ENCODE data around the gene C1S.
A peak's percentile ranks its signal among the peaks of the same experiment; 100 is the strongest.
"Not testable (repeated sequence)": the region's sequence is repeated elsewhere in the genome, so short reads cannot be mapped to it uniquely, and the experiment has no call there.

Gene C1S

DNA sequence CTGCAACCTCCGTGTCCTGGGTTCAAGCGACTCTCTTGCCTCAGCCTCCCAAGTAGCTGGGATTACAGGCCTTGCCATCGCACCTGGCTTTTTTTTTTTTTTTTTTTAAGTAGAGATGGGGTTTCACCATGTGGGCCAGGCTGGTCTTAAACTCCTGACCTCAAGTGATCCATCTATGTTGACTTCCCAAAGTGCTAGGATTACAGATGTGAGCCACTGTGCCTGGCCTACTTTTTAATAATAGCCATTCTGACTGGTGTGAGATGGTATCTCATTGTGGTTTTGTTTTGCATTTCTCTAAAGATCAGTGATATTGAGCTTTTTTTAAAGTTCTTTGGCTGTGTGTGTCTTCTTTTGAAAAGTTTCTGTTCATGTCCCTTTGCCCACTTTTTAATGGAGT, 10.5 kb upstream of the C1S start:
- not testable (repeated sequence) for H3K4me2 ChIP-seq (ENCODE audit: low read length); H3K36me3 ChIP-seq (ENCODE audit: control insufficient read depth in 1 of 2, insufficient read depth in 2 of 2, low read length in 2 of 2)
- no CpG with 5 or more reads among the region's 3 CpGs for WGBS (ENCODE audit: extremely low coverage, insufficient coverage, insufficient read length)

DNA sequence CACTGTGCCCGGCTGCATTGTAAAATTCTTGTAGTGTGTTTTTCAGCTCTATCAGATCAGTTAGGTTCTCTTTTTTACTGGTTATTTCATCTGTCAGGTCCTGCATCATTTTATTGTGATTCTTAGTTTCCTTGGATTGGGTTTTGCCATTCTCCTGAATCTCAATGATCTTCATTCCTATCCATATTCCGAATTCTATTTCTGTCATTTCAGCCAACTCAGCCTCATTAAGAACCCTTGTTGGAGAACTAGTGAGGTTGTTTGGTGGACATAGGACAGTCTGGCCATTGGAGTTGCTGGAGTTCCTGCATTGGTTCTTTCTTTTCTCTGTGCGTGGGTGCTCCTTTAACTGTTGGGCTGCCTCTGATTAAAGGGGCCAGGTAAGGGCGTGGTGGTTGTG, 5.6 kb upstream of the C1S start:
- no CpG with 5 or more reads among the region's 4 CpGs for WGBS (ENCODE audit: extremely low coverage, insufficient coverage, insufficient read length)
- no peak overlapping the region for H4K12ac ChIP-seq (ENCODE audit: low read depth, low read length)
- H2BK120ac ChIP-seq (ENCODE audit: insufficient read depth, low read length, poor library complexity) = no peak overlapping the region
- H3K27ac ChIP-seq (ENCODE audit: low read depth, low read length) = no peak overlapping the region
- H3K23ac ChIP-seq (ENCODE audit: low read length) = no peak overlapping the region
- no peaks in the 10 kb centered on the region for H3K79me2 ChIP-seq (ENCODE audit: control insufficient read depth, insufficient read depth, low read length, poor library complexity)
- no peak overlapping the region for H3K4me3 ChIP-seq (ENCODE audit: low read depth, low read length)
- no peak overlapping the region for H3K4me2 ChIP-seq (ENCODE audit: low read length)
- H4K91ac ChIP-seq (ENCODE audit: low read depth, low read length) = no peak overlapping the region
- no peak overlapping the region for H3K18ac ChIP-seq (ENCODE audit: low read length)
- no peaks in the 10 kb centered on the region for H3K36me3 ChIP-seq (ENCODE audit: control insufficient read depth in 1 of 2, insufficient read depth in 2 of 2, low read length in 2 of 2)
- no peak for DNase-seq
- H3K4me1 ChIP-seq (ENCODE audit: control insufficient read depth in 1 of 2, insufficient read depth in 2 of 2, low read length in 2 of 2) = no peaks in the 10 kb centered on the region
- H3K9me3 ChIP-seq (ENCODE audit: insufficient read depth, low read depth, low read length) = no peaks in the 10 kb centered on the region
- H3K27me3 ChIP-seq (ENCODE audit: insufficient read depth, low read length) = no peaks in the 10 kb centered on the region
- H4K8ac ChIP-seq (ENCODE audit: low read depth, low read length) = no peak overlapping the region
- no peak overlapping the region for H3K14ac ChIP-seq (ENCODE audit: low read length)
- H3K79me1 ChIP-seq (ENCODE audit: low read length) = no peaks in the 10 kb centered on the region
- no peak overlapping the region for H3K9ac ChIP-seq (ENCODE audit: low read length)
- no peak overlapping the region for H2BK12ac ChIP-seq (ENCODE audit: low read length)
- H2AK5ac ChIP-seq (ENCODE audit: low read length) = no peak overlapping the region
- H2AFZ ChIP-seq (ENCODE audit: insufficient read depth, low read length, poor library complexity) = no peak overlapping the region
- no peak overlapping the region for H3K4ac ChIP-seq (ENCODE audit: low read depth, low read length)
- H2BK5ac ChIP-seq (ENCODE audit: low read depth, low read length, poor library complexity) = no peak overlapping the region

More for the DNA sequence above, 10.5 kb upstream of the C1S start:
- not testable (repeated sequence) for DNase-seq; H3K4ac ChIP-seq (ENCODE audit: low read depth, low read length); H3K27ac ChIP-seq (ENCODE audit: low read depth, low read length); H2BK12ac ChIP-seq (ENCODE audit: low read length); H2AFZ ChIP-seq (ENCODE audit: insufficient read depth, low read length, poor library complexity); H2AK5ac ChIP-seq (ENCODE audit: low read length); H2BK5ac ChIP-seq (ENCODE audit: low read depth, low read length, poor library complexity); H3K4me3 ChIP-seq (ENCODE audit: low read depth, low read length); H3K4me1 ChIP-seq (ENCODE audit: control insufficient read depth in 1 of 2, insufficient read depth in 2 of 2, low read length in 2 of 2); H3K79me1 ChIP-seq (ENCODE audit: low read length); H4K12ac ChIP-seq (ENCODE audit: low read depth, low read length); H3K79me2 ChIP-seq (ENCODE audit: control insufficient read depth, insufficient read depth, low read length, poor library complexity); H4K91ac ChIP-seq (ENCODE audit: low read depth, low read length); H4K8ac ChIP-seq (ENCODE audit: low read depth, low read length); H3K27me3 ChIP-seq (ENCODE audit: insufficient read depth, low read length); H3K18ac ChIP-seq (ENCODE audit: low read length); H2BK120ac ChIP-seq (ENCODE audit: insufficient read depth, low read length, poor library complexity); H3K23ac ChIP-seq (ENCODE audit: low read length); H3K14ac ChIP-seq (ENCODE audit: low read length); H3K9ac ChIP-seq (ENCODE audit: low read length); H3K9me3 ChIP-seq (ENCODE audit: insufficient read depth, low read depth, low read length)

DNA sequence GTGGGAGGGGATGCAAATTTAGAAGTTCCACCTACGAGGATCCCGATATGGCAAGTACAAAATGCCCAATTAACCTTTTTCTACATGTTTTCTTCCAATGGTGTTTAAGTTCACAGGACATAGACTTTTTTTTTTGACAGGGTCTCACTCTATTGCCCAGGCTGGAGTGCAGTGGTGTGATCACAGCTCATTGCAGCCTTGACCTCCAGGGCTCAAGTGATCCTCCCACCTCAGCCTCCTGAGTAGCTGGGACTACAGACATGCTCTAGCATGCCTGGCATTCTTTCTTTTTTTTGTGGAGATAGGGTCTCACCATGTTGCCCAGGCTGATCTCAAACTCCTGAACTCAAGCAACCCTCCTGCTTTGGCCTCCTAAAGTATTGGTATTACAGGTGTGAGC, 4.8 kb upstream of the C1S start:
- not testable (repeated sequence) for DNase-seq; H4K12ac ChIP-seq (ENCODE audit: low read depth, low read length); H4K91ac ChIP-seq (ENCODE audit: low read depth, low read length); H2BK12ac ChIP-seq (ENCODE audit: low read length); H3K27ac ChIP-seq (ENCODE audit: low read depth, low read length); H3K9me3 ChIP-seq (ENCODE audit: insufficient read depth, low read depth, low read length); H2BK120ac ChIP-seq (ENCODE audit: insufficient read depth, low read length, poor library complexity); H3K18ac ChIP-seq (ENCODE audit: low read length); H2AFZ ChIP-seq (ENCODE audit: insufficient read depth, low read length, poor library complexity); H3K4me3 ChIP-seq (ENCODE audit: low read depth, low read length); H3K9ac ChIP-seq (ENCODE audit: low read length); H3K36me3 ChIP-seq (ENCODE audit: control insufficient read depth in 1 of 2, insufficient read depth in 2 of 2, low read length in 2 of 2); H4K8ac ChIP-seq (ENCODE audit: low read depth, low read length); H3K14ac ChIP-seq (ENCODE audit: low read length); H2BK5ac ChIP-seq (ENCODE audit: low read depth, low read length, poor library complexity); H3K4ac ChIP-seq (ENCODE audit: low read depth, low read length); H3K23ac ChIP-seq (ENCODE audit: low read length); H3K27me3 ChIP-seq (ENCODE audit: insufficient read depth, low read length); H3K79me1 ChIP-seq (ENCODE audit: low read length); H2AK5ac ChIP-seq (ENCODE audit: low read length); H3K79me2 ChIP-seq (ENCODE audit: control insufficient read depth, insufficient read depth, low read length, poor library complexity); H3K4me2 ChIP-seq (ENCODE audit: low read length); H3K4me1 ChIP-seq (ENCODE audit: control insufficient read depth in 1 of 2, insufficient read depth in 2 of 2, low read length in 2 of 2)
- no CpG with 5 or more reads among the region's 2 CpGs for WGBS (ENCODE audit: extremely low coverage, insufficient coverage, insufficient read length)

DNA sequence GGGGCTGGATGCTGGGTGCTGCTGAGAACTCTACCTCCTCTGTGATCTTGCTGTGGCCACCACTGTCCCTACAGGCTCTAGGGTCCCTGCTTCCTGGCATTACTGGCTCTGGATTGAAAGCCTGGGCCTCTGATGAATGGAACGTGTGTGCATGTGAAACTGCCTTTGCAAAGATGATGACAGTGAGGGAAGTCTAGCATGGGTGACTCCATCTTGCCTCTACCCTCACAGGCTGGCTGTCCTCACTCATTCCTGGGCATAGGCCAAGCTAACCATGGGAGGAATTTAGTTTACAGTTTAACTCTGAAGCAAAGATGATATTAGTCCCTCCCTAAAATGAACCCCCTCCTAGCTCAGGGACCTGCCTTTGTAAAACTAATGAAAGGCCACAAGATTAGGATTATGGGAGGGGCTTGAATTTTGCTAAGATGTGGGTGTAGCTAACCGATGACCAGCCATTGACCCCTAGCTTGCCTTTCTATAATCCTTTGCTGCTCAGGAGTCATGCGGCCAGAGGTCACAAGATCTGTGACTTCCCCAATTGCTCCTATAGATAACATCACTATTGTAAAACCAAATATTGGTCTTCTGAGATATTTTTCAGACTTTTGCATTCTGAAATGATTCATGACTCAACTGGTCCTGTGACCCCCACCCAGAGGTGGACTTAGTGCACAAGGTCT, 2.2 kb upstream of the C1S start:
- Histone ChIP-seq H3K9ac (ENCODE audit: low read length) (no peak overlapping the region), H3K18ac (ENCODE audit: low read length) (no peak overlapping the region), H3K4ac (ENCODE audit: low read depth, low read length) (no peak overlapping the region), H3K79me2 (ENCODE audit: control insufficient read depth, insufficient read depth, low read length, poor library complexity) (no peaks in the 10 kb centered on the region), H4K12ac (ENCODE audit: low read depth, low read length) (no peak overlapping the region), H3K36me3 (ENCODE audit: control insufficient read depth in 1 of 2, insufficient read depth in 2 of 2, low read length in 2 of 2) (no peaks in the 10 kb centered on the region), H3K79me1 (ENCODE audit: low read length) (no peaks in the 10 kb centered on the region), H2BK12ac (ENCODE audit: low read length) (no peak overlapping the region), H4K8ac (ENCODE audit: low read depth, low read length) (no peak overlapping the region), H3K27me3 (ENCODE audit: insufficient read depth, low read length) (no peaks in the 10 kb centered on the region), H2AFZ (ENCODE audit: insufficient read depth, low read length, poor library complexity) (no peak overlapping the region), H4K91ac (ENCODE audit: low read depth, low read length) (no peak overlapping the region), H2AK5ac (ENCODE audit: low read length) (no peak overlapping the region), H3K27ac (ENCODE audit: low read depth, low read length) (no peak overlapping the region), H3K4me2 (ENCODE audit: low read length) (no peak overlapping the region), H3K14ac (ENCODE audit: low read length) (no peak overlapping the region), H2BK5ac (ENCODE audit: low read depth, low read length, poor library complexity) (no peak overlapping the region), H2BK120ac (ENCODE audit: insufficient read depth, low read length, poor library complexity) (no peak overlapping the region), H3K9me3 (ENCODE audit: insufficient read depth, low read depth, low read length) (no peaks in the 10 kb centered on the region), H3K4me1 (ENCODE audit: control insufficient read depth in 1 of 2, insufficient read depth in 2 of 2, low read length in 2 of 2) (no peaks in the 10 kb centered on the region), H3K23ac (ENCODE audit: low read length) (no peak overlapping the region), H3K4me3 (ENCODE audit: low read depth, low read length) (no peak overlapping the region)
- no CpG with 5 or more reads among the region's 3 CpGs for WGBS (ENCODE audit: extremely low coverage, insufficient coverage, insufficient read length)
- peak in 1 of 2 donors; percentile 21 for DNase-seq
